Measurements from ENCODE around the gene ASCL5. TPM values are rescaled to one million over a fixed set of nuclear protein-coding genes. Genes with fewer than 3 reads are reported as not detected.

The ASCL5 gene
- polyA plus RNA-seq, 4 donors = 0.15 TPM; not detected in 2

DNA sequence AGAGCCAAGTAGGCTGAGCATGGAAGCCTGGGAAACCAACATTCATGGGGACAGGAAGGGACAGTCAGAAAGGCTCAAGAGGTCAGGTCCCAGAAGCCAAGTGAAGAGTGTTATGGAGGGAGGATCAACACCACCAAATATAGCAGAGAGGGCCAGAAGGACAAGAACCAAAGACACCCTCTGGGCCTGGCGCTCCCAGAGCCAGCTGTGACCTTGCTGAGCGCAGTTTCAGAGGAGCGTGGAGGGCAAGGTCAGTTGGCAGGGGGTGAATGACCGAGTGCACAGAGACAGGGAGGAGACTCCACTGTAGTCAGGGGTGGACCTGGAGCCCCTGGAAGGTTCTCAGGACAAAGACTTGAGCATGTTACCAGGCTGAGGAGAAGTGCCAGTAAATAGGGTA lies 4.4 kb upstream of the ASCL5 start:
- Histone ChIP-seq H3K4me1 (ENCODE audit: control insufficient read depth in 3 of 3, insufficient read depth in 2 of 3, low read depth in 1 of 3, low read length in 2 of 3) (peaks cover 0 to 6% (median 0%) of the 10 kb centered on the region in 3 donors), H3K36me3 (ENCODE audit: control insufficient read depth in 3 of 3, insufficient read depth in 2 of 3, low read depth in 1 of 3, low read length in 3 of 3) (peaks cover 0 to 25% (median 2%) of the 10 kb centered on the region in 3 donors), H3K9me3 (ENCODE audit: control insufficient read depth in 2 of 2, insufficient read depth in 1 of 2, low read depth in 1 of 2, low read length in 1 of 2) (no peaks in the 10 kb centered on the region), H3K27ac (ENCODE audit: low read depth in 1 of 3, low read length in 2 of 3) (no peak overlapping the region), H3K27me3 (ENCODE audit: control insufficient read depth in 3 of 3, insufficient read depth in 3 of 3, low read length in 3 of 3) (no peaks in the 10 kb centered on the region), H3K4me3 (ENCODE audit: low read depth in 1 of 3, low read length in 3 of 3) (no peak overlapping the region)
- FAIRE-seq (no peak), DNase-seq (no peak)
- 63 to 71% (median 66%) methylated on average over 4 of the region's 4 CpGs for WGBS, 3 donors

DNA sequence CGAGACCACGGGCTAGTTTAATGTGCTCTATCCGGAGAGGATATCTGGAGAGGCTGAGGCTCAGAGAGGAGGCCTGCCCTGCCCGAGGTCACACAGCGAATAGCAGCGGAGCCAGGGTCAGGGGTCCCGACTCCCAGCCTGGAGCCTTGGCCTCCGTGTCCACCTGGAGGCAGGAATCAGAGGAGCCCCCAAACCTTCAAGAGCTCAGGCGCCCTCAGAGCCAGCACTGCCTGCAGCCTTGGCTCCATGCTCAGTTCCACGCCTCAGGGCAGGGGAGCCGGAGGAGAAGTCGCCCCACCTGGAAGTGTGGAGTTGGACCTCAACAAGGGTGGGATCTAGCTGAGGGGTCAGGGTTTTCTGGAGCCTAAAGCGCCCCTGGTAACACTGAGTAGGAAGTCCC lies 2.0 kb upstream of the ASCL5 start:
- DNase-seq (no peak), FAIRE-seq (no peak)
- no peak overlapping the region for H3K4me3 ChIP-seq (ENCODE audit: low read depth in 1 of 3, low read length in 3 of 3)
- H3K4me1 ChIP-seq (ENCODE audit: control insufficient read depth in 3 of 3, insufficient read depth in 2 of 3, low read depth in 1 of 3, low read length in 2 of 3) = peaks cover 0 to 6% (median 0%) of the 10 kb centered on the region in 3 donors
- H3K36me3 ChIP-seq (ENCODE audit: control insufficient read depth in 3 of 3, insufficient read depth in 2 of 3, low read depth in 1 of 3, low read length in 3 of 3) = peaks cover 0 to under 1% (median 0%) of the 10 kb centered on the region in 3 donors
- H3K27ac ChIP-seq (ENCODE audit: low read depth in 1 of 3, low read length in 2 of 3) = no peak overlapping the region
- peaks cover 0 to 4% (median under 1%) of the 10 kb centered on the region in 3 donors for H3K27me3 ChIP-seq (ENCODE audit: control insufficient read depth in 3 of 3, insufficient read depth in 3 of 3, low read length in 3 of 3)
- WGBS, 3 donors = 93 to 94% (median 93%) methylated on average over 13 of the region's 13 CpGs
- no peaks in the 10 kb centered on the region for H3K9me3 ChIP-seq (ENCODE audit: control insufficient read depth in 2 of 2, insufficient read depth in 1 of 2, low read depth in 1 of 2, low read length in 1 of 2)

DNA sequence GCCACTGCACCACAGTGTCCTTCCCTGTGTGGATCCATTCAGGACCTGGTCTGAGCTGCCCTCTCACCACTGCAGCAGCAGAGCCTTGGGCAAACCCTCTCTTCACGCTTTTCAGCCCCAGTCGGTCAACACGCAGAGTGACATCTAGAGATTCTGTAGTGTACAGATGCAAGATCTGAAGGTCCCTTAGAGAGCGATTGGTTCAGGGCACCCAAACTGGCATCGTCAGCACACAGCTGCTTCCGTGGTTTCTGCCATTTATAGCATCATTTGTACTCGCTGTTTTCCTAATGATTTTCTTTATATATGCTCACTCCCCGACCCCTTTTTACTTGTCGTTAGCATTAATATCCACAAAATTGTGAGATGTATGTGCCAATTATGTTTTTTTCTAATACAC lies 1.5 kb upstream of the ASCL5 start:
- Histone ChIP-seq H3K27me3 (ENCODE audit: control insufficient read depth in 3 of 3, insufficient read depth in 3 of 3, low read length in 3 of 3) (peaks cover 0 to 5% (median 4%) of the 10 kb centered on the region in 3 donors), H3K9me3 (ENCODE audit: control insufficient read depth in 2 of 2, insufficient read depth in 1 of 2, low read depth in 1 of 2, low read length in 1 of 2) (no peaks in the 10 kb centered on the region), H3K27ac (ENCODE audit: low read depth in 1 of 3, low read length in 2 of 3) (no peak overlapping the region), H3K4me3 (ENCODE audit: low read depth in 1 of 3, low read length in 3 of 3) (no peak overlapping the region), H3K4me1 (ENCODE audit: control insufficient read depth in 3 of 3, insufficient read depth in 2 of 3, low read depth in 1 of 3, low read length in 2 of 3) (peaks cover 0 to 6% (median 0%) of the 10 kb centered on the region in 3 donors), H3K36me3 (ENCODE audit: control insufficient read depth in 3 of 3, insufficient read depth in 2 of 3, low read depth in 1 of 3, low read length in 3 of 3) (no peaks in the 10 kb centered on the region)
- DNase-seq (no peak), FAIRE-seq (no peak)
- WGBS, 3 donors = 78 to 95% (median 87%) methylated on average over 9 of the region's 9 CpGs

DNA sequence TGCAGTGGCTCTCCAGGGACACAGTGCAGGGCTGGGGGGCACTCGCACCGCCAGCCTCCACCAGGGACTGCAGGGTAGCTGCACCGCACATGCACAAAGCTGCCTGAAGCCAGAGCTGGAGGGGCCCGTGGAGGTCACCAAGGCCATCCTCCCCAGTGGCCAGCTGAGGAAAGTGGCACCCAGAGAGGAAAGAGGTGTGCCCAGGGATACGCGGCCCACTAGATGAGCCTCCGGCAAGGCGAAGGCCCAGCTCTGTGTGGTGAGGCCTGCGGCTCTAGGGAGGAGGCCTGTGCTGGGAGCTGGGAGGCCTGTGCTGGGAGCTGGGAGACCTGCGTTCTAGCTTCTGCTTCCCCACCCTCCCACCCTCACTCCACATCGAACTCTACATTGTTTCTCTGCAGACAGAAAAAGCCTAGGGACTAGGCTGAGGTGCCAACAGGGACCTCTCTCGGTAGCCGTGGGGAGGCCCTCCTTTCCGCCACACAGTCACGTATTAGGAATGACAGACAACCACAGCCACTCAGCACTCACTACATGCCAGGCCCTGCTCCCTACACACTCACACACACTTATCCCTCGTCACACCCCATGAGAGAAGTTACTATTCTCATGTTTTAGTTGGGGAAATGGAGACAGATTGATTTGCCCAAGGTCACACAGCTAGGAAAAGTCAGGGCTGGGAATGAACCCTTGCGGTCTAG lies 921 bp upstream of the ASCL5 start:
- H3K36me3 ChIP-seq (ENCODE audit: control insufficient read depth in 3 of 3, insufficient read depth in 2 of 3, low read depth in 1 of 3, low read length in 3 of 3) = no peaks in the 10 kb centered on the region
- FAIRE-seq (no peak), DNase-seq (no peak)
- H3K4me3 ChIP-seq (ENCODE audit: low read depth in 1 of 3, low read length in 3 of 3) = no peak overlapping the region
- 91 to 96% (median 93%) methylated on average over 16 to 17 of the region's 17 CpGs for WGBS, 3 donors
- H3K27ac ChIP-seq (ENCODE audit: low read depth in 1 of 3, low read length in 2 of 3) = no peak overlapping the region
- peaks cover 0 to 5% (median 4%) of the 10 kb centered on the region in 3 donors for H3K27me3 ChIP-seq (ENCODE audit: control insufficient read depth in 3 of 3, insufficient read depth in 3 of 3, low read length in 3 of 3)
- H3K9me3 ChIP-seq (ENCODE audit: control insufficient read depth in 2 of 2, insufficient read depth in 1 of 2, low read depth in 1 of 2, low read length in 1 of 2) = no peaks in the 10 kb centered on the region
- peaks cover 0 to 6% (median 0%) of the 10 kb centered on the region in 3 donors for H3K4me1 ChIP-seq (ENCODE audit: control insufficient read depth in 3 of 3, insufficient read depth in 2 of 3, low read depth in 1 of 3, low read length in 2 of 3)

DNA sequence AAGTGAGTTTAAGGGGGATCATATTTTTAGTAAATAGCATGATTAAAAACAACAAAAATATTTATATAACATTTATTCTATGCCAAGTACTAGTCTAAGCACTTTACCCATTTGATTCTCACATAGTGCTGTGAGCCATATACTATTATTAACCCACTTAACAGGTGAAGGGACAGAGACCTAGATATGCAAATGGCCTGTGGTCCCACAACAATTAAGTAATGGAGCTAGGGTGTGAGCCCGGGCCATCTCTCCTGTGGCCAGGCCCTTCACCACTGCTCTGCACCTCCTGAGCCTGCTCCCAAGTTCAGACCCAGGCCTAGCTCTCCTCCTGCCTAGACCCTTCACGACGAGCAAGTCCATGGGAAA lies 537 bp downstream of the ASCL5 start:
- no peak overlapping the region for H3K4me3 ChIP-seq (ENCODE audit: low read depth in 1 of 3, low read length in 3 of 3)
- FAIRE-seq (no peak), DNase-seq (no peak)
- no peak overlapping the region for H3K27ac ChIP-seq (ENCODE audit: low read depth in 1 of 3, low read length in 2 of 3)
- H3K36me3 ChIP-seq (ENCODE audit: control insufficient read depth in 3 of 3, insufficient read depth in 2 of 3, low read depth in 1 of 3, low read length in 3 of 3) = no peaks in the 10 kb centered on the region
- 31 to 64% (median 33%) methylated on average over 3 of the region's 3 CpGs for WGBS, 3 donors
- H3K9me3 ChIP-seq (ENCODE audit: control insufficient read depth in 2 of 2, insufficient read depth in 1 of 2, low read depth in 1 of 2, low read length in 1 of 2) = no peaks in the 10 kb centered on the region
- H3K27me3 ChIP-seq (ENCODE audit: control insufficient read depth in 3 of 3, insufficient read depth in 3 of 3, low read length in 3 of 3) = peaks cover 0 to 7% (median 4%) of the 10 kb centered on the region in 3 donors
- H3K4me1 ChIP-seq (ENCODE audit: control insufficient read depth in 3 of 3, insufficient read depth in 2 of 3, low read depth in 1 of 3, low read length in 2 of 3) = peaks cover 0 to 6% (median 0%) of the 10 kb centered on the region in 3 donors

DNA sequence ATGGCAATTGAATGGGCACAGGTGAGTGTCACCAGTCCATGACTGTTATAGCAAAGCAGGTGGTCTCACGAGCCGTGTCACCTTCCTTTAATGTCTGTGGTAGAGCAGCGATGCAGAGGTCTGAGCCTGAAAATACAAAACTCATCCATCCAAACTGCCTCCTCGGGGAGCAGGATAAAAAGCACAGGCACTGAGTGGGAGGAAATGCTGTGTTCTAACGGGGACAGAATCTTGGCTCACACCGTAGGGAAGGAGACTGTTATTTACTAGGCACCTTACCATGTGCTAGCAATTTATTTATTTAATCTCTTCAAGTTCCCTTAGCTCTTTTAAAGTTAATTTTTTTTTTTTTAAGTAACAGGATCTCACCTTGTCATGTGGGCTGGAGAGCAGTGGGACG lies 1.2 kb downstream of the ASCL5 start:
- Histone ChIP-seq H3K36me3 (ENCODE audit: control insufficient read depth in 3 of 3, insufficient read depth in 2 of 3, low read depth in 1 of 3, low read length in 3 of 3) (no peaks in the 10 kb centered on the region), H3K4me1 (ENCODE audit: control insufficient read depth in 3 of 3, insufficient read depth in 2 of 3, low read depth in 1 of 3, low read length in 2 of 3) (peaks cover 0 to 6% (median 0%) of the 10 kb centered on the region in 3 donors), H3K9me3 (ENCODE audit: control insufficient read depth in 2 of 2, insufficient read depth in 1 of 2, low read depth in 1 of 2, low read length in 1 of 2) (no peaks in the 10 kb centered on the region), H3K27ac (ENCODE audit: low read depth in 1 of 3, low read length in 2 of 3) (no peak overlapping the region), H3K4me3 (ENCODE audit: low read depth in 1 of 3, low read length in 3 of 3) (no peak overlapping the region), H3K27me3 (ENCODE audit: control insufficient read depth in 3 of 3, insufficient read depth in 3 of 3, low read length in 3 of 3) (peaks cover 0 to 8% (median 4%) of the 10 kb centered on the region in 3 donors)
- WGBS, 3 donors = 67 to 74% (median 73%) methylated on average over 7 of the region's 7 CpGs
- no peak for DNase-seq
- FAIRE-seq = no peak

DNA sequence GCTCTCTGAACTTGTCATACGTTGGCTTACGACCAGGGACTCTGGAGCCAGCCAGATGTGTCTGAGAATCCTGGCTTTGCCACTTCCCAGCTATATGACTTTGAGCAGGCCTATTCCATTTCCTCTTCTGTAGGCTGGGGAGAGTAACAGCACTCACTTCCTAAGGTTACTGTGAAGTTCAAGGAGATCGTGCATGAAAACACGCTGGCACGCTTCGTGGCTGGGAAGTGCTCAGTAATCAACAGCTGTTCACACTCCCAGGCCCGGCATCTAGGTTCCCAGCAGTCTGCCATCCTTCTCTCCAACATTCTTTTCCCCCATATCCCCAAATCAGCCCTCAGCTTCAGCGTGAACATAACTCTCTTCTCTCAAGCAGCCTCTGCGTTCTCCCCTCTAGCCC lies 2.0 kb downstream of the ASCL5 start:
- H3K9me3 ChIP-seq (ENCODE audit: control insufficient read depth in 2 of 2, insufficient read depth in 1 of 2, low read depth in 1 of 2, low read length in 1 of 2) = no peaks in the 10 kb centered on the region
- no peak overlapping the region for H3K4me3 ChIP-seq (ENCODE audit: low read depth in 1 of 3, low read length in 3 of 3)
- H3K36me3 ChIP-seq (ENCODE audit: control insufficient read depth in 3 of 3, insufficient read depth in 2 of 3, low read depth in 1 of 3, low read length in 3 of 3) = no peaks in the 10 kb centered on the region
- peaks cover 0 to 6% (median 0%) of the 10 kb centered on the region in 3 donors for H3K4me1 ChIP-seq (ENCODE audit: control insufficient read depth in 3 of 3, insufficient read depth in 2 of 3, low read depth in 1 of 3, low read length in 2 of 3)
- peaks cover 0 to 16% (median 4%) of the 10 kb centered on the region in 3 donors for H3K27me3 ChIP-seq (ENCODE audit: control insufficient read depth in 3 of 3, insufficient read depth in 3 of 3, low read length in 3 of 3)
- FAIRE-seq (no peak), DNase-seq (no peak)
- 67 to 89% (median 79%) methylated on average over 9 of the region's 9 CpGs for WGBS, 3 donors
- no peak overlapping the region for H3K27ac ChIP-seq (ENCODE audit: low read depth in 1 of 3, low read length in 2 of 3)

DNA sequence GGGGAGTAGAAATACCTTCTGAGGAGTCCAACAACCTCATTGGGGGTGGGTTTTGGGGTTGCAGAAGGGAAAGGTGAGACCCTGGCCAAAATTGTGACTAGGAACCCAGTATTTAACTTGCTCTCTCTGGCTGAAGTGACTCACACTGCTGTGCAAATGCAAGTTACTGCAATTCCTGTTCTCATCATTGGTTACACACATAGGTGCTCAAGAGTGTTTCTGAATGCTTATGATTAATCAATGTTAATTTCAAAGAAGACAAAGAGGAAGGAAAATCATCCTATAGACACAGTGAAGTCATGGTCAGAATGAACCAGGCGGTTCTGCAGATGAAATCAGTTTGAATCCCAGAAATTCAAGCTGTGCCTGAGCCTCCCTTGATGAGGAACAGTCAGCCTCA lies 3.1 kb downstream of the ASCL5 start:
- H3K4me1 ChIP-seq (ENCODE audit: control insufficient read depth in 3 of 3, insufficient read depth in 2 of 3, low read depth in 1 of 3, low read length in 2 of 3) = peaks cover 0 to 6% (median 0%) of the 10 kb centered on the region in 3 donors
- H3K27me3 ChIP-seq (ENCODE audit: control insufficient read depth in 3 of 3, insufficient read depth in 3 of 3, low read length in 3 of 3) = peaks cover 0 to 25% (median 4%) of the 10 kb centered on the region in 3 donors
- FAIRE-seq (no peak), DNase-seq (no peak)
- H3K36me3 ChIP-seq (ENCODE audit: control insufficient read depth in 3 of 3, insufficient read depth in 2 of 3, low read depth in 1 of 3, low read length in 3 of 3) = no peaks in the 10 kb centered on the region
- no peak overlapping the region for H3K4me3 ChIP-seq (ENCODE audit: low read depth in 1 of 3, low read length in 3 of 3)
- no peak overlapping the region for H3K27ac ChIP-seq (ENCODE audit: low read depth in 1 of 3, low read length in 2 of 3)
- H3K9me3 ChIP-seq (ENCODE audit: control insufficient read depth in 2 of 2, insufficient read depth in 1 of 2, low read depth in 1 of 2, low read length in 1 of 2) = no peaks in the 10 kb centered on the region
- 87 to 94% (median 88%) methylated on average over 1 of the region's 1 CpG for WGBS, 3 donors
